Measurements from ENCODE around the gene SH2D2A.
A peak's percentile ranks its signal among the peaks of the same experiment; 100 is the strongest.

SH2D2A gene

DNA sequence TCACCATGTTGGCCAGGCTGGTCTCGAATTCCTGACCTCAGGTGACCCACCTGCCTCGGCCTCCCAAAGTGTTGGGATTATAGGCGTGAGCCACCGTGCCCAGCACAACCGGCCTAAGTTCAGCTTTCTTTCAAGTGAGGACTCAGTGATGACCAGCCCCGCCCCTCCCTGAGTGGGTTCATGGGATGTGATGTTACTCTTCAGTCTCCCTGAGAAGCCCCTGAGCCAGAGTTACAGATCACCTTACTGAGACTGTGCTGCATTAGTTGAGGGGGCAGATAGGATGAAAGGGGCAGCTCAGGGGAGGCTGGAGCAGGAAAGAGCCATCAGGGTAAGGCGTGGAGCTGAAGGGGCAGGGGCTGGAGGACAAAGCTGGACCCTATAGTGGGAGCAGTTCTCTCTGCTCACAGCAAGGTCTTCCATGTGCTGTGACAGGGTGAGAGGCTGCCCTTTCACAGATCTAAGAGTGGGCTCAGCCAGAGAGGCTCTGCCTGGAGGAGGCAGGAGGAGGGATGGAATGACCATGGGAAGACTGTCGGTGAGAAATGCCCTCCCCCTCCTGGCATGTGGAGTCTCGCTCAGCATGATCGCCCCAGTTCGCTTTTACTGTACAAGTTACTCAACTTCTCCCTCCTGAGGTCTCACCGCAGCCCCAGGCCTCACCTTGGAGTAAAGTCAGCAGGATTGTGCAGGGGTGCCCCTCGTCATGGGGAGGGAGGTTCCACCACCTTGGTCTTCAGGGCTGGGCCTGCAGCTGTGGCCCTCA, 13.4 kb downstream of the SH2D2A start:
- no peak for DNase-seq (ENCODE audit: low read depth)

DNA sequence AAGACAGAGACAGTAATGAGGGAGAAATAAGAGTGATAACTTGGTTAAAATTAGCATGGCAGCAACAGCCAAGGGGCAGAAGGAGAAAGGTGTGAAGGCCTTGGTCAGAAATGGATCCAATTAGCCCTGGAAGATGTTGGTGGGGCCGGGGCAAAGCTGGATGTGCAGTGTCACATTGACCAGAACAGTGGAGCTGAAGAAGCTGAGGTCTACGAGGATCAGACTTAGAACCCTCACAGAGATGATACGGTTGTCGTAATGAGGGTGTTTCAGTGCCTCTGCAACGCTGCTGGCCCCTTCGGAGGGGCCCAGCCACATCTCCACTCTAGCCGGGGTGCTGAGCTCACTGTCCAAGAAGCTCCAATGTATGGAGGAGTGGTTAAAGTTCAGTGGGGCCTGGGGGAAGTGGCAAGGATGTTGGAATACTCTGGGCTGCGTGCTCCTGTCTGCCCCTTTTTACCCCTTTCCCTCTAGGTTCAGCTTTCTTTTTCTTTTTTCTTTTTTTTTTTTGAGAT, 14.2 kb downstream of the SH2D2A start:
- DNase-seq (ENCODE audit: low read depth): no peak

DNA sequence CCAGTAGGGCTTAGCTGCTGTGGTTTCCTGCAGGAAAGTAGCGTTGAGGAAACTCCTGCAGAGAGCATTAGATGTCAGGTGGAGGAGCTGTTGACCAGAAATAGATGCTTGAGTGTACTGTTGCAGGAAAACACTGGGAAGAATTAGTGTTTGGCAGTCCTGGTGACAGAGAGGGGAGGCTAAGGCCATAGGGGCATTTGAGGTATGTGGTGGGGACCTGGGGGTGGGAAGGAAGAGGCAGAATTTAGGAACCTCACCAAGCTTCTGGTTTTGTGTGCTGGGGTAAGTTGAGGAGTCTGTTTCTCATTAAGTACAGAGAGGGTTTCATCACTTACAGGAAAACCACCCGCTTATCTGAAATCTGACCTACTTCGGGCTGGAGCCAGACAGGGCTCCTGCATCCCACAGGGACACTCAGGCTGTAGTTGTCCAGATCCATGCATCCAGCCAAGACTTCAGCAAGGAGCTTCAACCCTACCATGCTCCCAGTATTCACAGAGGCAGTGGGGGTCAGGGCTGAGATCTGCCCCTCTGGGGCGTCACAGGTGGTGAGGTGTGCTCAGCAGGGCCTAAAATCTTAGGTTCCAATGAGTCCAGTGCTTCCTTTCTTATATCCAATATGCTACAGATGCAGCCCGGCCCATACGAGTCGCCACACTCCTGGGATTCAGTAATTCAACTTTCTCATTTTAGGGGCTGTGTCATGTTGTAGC, 15.1 kb downstream of the SH2D2A start:
- no peak for DNase-seq (ENCODE audit: low read depth)

DNA sequence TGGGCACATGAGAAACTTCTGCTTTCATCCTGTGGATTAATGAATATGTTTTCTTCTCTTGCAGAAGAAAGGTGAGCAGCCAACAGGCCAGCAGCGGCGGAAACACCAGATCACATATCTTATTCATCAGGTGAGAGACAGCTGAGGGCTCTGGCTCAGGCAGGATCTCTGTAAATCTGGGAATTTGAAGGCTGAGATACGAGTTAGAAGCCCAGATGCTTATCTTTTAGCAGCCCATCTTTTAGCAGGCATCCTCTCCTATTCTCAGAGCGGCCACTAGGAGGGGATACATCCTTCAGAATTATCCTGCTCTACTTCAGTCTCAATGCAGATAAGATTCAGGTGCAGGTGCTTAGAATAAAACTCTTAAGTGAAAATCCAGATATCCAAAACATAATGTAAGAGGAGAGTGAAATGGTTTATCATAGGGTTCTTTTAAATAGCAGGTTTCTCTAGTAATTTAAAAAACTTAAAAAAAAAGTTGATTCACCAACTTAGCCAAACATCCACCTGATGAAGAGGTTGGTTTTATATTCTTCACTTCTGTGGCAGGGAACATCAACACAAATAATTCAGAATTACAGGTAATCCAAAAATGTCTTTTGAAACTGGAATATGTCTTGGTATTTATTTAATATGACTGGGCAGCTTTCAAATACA, 19.3 kb downstream of the SH2D2A start:
- DNase-seq (ENCODE audit: low read depth): peak; percentile 48

DNA sequence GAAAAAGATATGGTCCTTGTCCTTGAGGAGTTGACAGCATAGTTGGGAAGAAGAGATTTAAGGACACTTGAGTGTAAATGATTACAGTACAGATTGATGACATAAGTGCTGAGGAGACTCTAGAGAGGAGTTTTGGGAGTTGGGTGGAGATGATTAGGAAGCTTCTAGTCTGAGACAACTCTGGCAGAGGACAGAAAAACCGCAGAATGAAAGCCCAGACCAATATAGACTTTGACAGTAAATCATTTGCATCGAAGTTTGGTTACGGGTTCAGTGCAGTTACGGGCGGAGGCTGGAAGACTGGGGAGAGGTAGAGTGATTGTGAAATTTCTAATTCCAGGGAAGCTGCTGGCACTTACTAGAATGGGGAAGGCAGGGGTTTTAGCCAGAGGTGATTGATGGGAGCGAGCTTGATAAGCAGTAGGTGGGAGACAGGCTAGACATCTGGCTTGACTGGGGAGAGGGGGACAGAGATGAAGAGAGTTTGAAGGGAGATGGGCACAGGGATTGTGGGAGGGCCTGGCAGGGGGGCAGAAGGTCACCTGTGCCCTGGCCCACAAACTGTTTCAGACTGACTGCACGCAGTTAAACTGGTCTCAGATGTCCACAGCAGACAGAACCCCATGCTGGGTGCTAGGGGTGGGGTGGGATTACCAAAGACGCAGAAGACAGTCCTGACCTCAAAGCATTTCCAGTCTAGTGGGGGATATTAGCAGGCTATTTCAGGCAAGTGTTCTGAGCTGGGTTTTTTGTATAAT, 20.1 kb downstream of the SH2D2A start:
- DNase-seq (ENCODE audit: low read depth): no peak

DNA sequence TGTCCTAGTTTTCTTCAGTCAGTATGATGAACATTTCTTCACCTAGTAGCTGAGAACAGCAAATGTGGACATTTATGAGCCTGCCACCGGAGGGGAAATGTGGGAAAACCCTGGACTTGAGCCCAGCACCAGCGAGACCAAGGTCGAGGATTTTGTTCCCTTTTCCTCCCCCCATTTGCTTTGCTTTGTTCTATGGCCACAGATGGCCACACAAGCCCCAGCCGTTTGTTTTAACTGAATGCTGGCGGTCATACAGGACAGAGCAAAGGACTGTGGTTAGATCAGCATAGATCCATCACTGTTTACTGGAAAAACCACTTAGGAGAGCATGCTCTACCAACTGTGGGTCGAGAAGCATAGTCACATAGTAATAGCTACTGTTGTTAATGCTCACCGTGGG, 20.9 kb downstream of the SH2D2A start:
- DNase-seq (ENCODE audit: low read depth): no peak

DNA sequence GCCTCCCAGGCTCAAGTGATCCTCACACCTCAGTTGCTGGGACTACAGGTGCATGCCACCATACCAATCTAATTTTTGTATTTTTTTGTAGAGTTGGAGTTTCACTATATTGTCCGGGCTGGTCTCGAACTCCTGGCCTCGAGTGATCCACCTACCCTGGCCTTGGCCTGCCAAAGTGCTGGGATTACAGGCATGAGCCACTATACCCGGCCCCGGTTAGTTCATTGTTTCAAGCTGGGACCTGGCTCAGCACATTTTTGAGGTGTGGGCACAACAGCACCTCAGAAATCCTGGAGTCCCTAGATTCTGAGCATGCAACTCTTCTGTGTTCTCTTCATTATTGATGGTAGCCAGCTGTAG, 21.3 kb downstream of the SH2D2A start:
- DNase-seq (ENCODE audit: low read depth): no peak

DNA sequence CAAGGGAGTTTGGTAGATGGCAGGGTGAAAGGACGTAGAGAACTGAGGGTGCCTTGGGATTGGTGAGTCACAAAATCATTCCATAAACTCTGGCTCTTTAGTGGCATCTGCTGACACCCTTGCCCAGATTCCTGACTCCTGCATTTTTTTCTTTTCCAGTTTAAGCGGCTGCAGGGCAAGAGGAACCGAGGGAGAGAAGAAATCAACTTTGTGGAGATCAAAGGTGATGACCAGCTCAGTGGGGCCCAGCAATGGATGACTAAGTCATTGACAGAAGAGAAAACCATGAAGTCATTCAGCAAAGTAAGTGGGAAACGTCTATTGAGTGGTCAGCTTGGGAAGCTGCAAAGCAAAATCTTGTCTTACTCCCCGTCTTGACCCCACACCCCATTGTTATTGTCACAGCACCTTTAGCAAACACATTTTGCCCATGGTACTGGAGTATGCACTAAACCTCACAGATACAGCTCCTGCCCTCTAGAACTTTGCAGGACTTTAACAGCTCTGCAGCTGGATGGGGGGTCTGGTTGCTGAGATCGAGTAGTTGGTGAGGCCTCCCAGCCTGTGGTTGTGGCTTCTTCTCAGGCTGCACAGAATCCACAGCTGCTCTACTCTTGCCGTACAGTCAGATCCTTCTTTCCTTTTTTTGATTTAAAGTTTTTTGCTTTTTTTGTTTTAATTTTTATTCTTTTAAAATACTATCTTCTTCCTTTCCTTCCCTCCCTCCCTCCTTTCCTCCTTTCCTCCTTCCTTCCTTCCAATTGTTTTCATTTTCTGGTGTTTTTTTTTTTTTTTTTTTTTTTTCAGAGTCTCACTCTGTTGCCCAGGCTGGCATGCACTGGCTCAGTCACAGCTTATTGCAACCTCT, 21.9 kb downstream of the SH2D2A start:
- no peak for DNase-seq (ENCODE audit: low read depth)

DNA sequence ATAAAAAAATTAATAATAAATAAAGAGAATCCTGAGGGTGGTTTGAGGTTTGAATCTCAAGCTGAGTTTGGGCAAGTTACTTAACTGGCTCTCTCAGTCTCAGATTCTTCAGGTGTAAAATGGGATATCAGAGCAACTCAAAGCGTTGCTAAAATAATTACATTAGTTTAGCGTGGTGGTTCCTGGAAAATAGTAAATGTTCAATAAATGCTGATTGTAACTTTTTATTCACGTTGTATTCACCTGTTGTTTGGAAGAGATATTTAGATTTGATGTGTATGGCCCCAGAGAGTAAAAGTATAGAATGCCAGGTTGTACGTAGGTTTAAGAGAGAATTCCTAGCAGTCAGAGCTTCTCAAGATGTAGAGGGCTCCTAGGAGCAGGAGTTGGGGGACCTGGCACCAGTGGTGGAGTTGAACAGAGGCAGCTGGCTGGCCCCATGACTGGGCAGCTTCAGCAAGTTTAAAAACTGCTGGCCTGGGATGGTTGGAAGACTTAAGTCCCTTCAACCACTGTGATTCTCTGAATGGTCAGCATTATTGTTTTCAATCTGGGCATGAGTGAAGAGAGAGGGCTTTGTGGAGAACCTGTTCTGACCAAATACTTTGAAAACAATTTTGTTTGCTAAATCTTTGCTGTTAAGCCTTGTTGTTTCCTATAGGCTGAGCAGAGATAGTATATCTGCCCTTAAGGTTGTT, 26.9 kb downstream of the SH2D2A start:
- DNase-seq (ENCODE audit: low read depth): no peak

DNA sequence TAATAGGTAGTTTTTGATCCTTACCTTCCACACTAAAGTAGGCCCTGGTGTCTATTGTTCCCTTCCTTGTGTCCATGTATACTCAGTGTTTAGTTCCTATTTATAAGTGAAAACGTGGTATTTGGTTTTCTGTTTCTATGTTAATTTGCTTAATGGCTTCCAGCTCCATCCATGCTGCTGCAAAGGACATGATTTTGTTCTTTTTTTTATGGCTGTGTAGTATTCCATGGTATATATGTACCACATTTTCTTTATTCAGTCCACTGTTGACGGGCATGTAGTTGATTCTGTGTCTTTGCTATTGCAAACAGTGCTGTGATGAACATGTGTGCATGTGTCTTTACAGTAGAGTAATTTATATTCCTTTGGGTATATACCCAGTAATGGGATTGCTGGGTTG, 28.5 kb downstream of the SH2D2A start:
- no peak for DNase-seq (ENCODE audit: low read depth)

DNA sequence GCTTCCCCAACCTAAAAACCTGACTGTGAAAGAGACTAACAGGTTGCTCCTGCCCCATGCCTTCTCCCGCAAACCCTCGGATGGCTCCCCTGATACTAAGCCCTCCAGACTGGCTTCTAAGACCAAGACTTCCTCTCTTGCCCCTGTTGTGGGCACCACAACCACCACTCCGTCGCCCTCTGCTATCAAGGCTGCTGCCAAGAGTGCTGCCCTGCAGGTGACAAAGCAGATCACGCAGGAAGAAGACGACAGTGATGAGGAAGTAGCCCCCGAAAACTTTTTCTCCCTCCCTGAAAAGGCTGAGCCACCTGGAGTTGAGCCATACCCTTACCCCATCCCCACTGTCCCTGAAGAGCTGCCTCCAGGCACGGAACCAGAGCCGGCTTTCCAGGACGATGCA, 30.0 kb downstream of the SH2D2A start:
- DNase-seq (ENCODE audit: low read depth): no peak

DNA sequence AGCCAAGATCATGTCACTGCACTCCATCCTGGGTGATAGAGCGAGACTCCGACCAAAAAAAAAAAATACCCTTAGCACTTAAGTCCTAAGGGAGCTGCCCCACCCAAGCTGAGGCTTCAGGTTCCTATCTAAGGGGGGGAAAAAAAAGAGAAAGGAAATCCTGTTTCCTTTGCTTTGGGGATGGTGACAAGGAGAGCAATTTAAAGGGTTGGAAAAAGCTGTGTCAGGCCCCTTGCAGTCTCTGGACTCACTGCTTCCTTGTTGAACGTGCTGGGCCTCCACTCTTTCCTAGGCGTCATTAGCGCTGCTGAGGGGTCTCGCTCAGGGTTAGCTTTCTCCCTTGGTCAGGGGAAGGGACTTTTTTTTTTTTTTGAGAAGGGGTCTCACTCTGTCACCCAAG, 31.2 kb downstream of the SH2D2A start:
- no peak for DNase-seq (ENCODE audit: low read depth)

DNA sequence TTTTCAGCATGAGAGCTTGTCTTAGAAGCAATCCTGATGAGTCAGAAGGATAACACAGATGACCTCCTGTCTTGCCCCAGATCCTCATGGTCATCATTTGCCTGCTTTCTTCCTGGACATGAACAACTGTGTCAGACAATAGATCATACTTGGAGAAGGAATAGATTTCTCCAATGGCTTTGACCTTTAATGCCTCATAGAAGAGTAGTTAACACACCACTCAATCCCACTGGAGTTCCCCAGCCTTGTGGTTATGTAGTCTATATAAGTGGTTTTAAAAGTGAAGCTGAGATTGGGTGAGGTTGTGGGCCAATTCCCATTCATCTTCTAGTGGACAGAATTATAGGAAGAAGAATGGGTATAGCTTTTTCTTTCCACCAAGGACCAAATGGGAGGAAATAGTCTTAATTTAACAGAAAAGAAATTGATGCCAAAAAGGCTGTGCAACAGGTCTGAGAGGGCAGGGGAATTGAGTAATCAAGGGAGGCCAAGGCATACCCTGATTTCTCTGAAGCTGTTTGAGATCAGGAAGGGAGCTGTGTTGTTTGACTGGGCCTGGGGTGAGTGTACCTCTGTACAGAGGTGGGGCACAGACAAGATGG, 35.0 kb downstream of the SH2D2A start:
- no peak for DNase-seq (ENCODE audit: low read depth)

DNA sequence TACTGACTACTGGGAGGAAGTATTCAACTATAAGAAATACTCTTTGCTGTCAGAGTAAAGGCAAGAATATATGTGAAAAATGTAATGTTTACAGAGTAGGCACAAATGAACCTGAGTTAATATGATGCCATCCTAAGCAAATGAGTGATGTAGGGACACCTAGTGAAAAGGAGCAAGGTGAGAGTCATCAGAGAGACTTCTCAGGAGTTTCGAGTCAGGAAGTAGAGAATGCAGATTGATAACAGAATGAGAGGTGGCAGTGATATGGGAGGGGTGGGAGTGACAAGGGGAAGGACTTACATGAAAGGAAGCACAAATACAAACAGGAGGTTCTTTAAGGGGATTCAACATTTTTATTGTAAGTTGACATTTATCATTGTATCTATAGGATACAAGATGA, 39.1 kb downstream of the SH2D2A start:
- no peak for DNase-seq (ENCODE audit: low read depth)

DNA sequence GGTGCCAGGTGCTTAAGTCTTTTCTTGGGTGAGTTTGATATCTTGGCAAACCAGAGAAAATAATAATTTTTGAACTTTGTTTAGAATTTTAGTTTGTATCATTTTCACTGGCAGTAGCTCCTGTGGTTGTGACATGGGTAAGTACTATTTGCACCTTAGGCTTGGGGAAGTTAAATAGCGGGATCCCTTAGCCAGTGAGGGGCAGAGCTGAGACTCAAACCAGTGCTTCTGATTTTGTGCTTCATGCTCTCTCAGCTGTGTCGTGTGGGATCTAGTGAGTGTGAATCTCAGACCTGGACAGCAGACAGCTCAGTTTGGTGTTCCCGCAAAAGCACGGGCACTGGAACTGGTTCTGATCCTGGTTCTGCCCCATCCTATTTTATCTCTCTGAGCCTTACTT, 39.7 kb downstream of the SH2D2A start:
- no peak for DNase-seq (ENCODE audit: low read depth)

DNA sequence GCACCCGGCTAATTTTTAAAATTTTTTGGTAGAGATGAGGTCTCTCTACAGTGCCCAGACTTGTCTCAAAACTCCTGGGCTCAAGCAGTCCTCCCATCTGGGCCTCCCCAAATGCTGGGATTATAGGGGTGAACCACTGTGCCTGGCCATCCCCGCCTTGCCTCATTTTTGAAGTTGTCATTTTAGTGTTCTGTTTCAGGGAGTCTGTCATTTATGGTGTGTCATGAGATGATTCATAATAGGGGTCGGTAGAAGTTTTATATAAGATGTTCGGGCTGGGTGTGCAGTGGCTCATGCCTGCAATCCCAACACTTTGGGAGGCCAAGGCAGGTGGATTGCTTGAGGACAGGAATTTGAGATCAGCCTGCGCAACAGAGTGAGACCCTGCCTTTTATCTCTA, 40.8 kb downstream of the SH2D2A start:
- DNase-seq (ENCODE audit: low read depth): no peak

DNA sequence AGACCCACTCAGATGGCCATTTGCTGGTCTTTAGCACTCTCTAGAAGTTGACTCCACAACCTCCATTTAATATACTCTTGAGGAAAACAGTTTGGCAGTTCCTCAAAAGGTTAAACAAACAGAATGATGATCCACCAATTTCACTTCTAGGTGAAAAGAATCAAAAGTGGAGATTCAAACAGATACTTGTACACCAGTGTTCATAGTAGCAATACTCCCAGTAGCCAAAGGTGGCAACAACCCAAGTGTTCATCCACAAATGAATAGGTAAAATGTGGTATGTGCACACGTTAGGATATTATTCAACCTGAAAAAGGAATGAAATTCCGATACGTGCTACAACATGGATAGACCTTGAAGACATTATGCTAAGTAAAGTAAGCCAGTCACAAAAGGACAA, 43.0 kb downstream of the SH2D2A start:
- DNase-seq (ENCODE audit: low read depth): no peak

DNA sequence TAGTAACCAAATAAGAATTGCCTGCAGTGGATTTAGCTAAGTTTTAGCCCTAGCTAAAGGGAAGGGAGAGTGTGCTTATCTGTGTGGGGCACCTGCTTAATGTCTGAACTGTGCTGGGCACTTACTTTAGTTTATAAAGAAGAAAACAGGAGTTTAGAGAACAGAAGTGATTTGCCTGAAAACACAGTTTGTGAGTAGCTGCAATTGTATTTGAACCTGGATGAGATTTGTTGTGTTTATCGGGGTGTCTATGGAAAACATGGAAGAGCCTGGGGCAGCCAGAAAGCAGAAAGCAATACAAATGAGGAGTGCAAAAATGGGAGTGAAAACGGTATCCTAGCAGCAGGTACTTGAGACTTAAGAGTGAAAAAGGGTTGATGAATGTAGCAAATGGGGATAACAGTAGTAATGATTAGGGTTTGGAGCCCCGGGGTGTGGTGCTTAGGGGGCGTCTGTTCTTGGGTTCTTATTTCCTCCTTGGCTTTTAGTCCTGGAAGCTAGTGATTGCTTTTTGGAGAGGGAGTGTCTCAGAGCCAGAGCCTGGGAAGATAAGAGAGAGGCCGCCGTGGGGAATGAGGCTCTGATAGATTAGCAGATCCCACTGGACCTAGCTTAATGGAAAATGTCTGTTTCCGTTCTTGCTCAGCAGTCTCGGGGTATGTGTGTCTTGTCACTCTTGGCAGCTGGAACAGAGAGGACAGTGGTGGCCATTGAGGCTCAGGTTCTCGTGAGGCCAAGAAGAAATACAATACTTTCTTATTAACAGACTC, 43.7 kb downstream of the SH2D2A start:
- no peak for DNase-seq (ENCODE audit: low read depth)

DNA sequence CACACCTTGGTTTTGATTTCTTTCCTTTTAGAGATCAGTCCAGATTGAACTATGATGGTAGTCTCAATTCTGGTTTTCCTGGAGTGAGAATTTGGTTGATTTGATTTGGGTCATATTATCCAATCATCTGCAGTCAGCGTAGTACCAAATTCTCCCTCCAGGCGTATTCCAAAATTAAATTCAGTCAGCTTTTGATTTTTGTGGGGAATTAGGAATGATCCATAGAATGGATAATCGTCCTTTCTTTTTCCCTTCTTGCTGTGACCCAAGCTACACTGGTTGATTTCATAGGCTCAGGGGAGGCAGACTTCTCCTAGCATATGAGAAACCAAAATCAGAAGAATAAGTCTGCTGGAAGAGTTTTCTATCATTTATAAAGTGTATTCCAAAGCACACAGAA, 44.4 kb downstream of the SH2D2A start:
- DNase-seq (ENCODE audit: low read depth): no peak

Data from stimulated activated CD4-positive, alpha-beta T cell treated with anti-CD3 and anti-CD28 coated beads, Interleukin-2, amount 100 ng/mL, for 4 hours (primary cell).